ENCODE results near the gene SRPRB.
"Not testable (repeated sequence)": the region's sequence is repeated elsewhere in the genome, so short reads cannot be mapped to it uniquely, and the experiment has no call there.

SRPRB gene

DNA sequence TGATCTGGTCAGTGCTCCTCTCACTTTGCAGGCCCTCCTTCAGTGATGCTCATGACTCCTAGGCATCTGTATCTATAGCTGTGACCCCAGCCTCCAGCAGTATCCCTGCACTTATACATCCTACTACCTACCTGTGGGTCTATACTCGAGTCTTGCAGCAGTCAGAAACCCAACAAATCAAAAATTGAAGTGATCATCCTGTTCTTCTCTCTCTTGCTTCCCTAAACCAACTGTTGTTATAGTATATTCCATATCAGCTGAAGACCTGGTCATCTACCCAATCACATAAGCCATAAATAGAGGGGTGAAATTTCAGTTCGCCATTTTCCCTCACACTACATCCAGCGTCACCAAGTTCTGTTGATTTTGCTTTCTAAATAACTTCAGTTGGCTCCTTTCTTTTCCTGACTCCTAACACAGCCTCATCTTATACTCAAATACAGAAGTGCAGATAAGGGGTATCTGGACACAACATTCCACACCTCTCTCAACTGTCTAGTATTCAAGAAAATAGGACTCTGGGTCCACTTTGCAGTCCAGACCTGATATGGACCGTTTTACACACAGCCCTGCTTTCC, 25.9 kb upstream of the SRPRB start:
- no peak for DNase-seq (ENCODE audit: low read depth)
- no peak overlapping the region for H3K4me3 ChIP-seq (ENCODE audit: low read depth, low read length)
- TF ChIP-seq, protein P1, sequence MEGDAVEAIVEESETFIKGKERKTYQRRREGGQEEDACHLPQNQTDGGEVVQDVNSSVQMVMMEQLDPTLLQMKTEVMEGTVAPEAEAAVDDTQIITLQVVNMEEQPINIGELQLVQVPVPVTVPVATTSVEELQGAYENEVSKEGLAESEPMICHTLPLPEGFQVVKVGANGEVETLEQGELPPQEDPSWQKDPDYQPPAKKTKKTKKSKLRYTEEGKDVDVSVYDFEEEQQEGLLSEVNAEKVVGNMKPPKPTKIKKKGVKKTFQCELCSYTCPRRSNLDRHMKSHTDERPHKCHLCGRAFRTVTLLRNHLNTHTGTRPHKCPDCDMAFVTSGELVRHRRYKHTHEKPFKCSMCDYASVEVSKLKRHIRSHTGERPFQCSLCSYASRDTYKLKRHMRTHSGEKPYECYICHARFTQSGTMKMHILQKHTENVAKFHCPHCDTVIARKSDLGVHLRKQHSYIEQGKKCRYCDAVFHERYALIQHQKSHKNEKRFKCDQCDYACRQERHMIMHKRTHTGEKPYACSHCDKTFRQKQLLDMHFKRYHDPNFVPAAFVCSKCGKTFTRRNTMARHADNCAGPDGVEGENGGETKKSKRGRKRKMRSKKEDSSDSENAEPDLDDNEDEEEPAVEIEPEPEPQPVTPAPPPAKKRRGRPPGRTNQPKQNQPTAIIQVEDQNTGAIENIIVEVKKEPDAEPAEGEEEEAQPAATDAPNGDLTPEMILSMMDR (conservative IDR thresholded peaks at IDR 0.05; ENCODE audit: low read depth, low read length): no peak

DNA sequence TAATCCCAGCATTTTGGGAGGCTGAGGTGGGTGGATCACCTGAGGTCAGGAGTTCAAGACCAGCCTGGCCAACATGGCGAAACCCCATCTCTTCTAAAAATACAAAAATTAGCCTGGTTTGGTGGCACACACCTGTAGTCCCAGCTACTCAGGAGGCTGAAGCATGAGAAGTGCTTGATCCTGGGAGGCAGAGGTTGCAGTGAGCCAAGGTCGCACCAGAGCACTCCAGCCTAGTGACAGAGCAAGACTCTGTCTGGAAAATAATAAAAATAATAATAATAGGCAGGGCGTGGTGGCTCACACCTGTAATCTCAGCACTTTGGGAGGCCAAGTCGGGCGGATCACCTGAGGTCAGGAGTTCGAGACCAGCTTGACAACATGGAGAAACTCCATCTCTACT, 24.9 kb upstream of the SRPRB start:
- not testable (repeated sequence) for DNase-seq (ENCODE audit: low read depth); H3K4me3 ChIP-seq (ENCODE audit: low read depth, low read length)

DNA sequence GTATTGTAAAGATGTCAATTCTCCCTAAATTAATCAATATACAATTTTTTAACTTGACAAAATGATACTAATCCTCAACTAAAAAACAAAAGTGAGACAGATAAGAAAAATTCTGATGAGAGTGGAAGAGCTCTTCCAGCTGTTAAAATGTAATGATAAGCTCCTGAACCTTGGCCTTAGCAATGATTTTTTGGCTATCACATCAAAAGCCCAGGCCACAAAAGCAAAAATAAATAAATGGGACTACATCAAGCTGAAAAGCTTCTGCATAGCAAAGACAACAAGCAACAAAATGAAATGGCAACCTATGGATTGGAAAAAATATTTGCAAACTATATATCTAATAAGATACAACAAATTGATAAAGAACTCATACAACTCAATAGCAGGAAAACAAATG, 24.0 kb upstream of the SRPRB start:
- H3K4me3 ChIP-seq (ENCODE audit: low read depth, low read length): no peak overlapping the region
- TF ChIP-seq, protein P1 (conservative IDR thresholded peaks at IDR 0.05; ENCODE audit: low read depth, low read length): no peak
- DNase-seq (ENCODE audit: low read depth): no peak

DNA sequence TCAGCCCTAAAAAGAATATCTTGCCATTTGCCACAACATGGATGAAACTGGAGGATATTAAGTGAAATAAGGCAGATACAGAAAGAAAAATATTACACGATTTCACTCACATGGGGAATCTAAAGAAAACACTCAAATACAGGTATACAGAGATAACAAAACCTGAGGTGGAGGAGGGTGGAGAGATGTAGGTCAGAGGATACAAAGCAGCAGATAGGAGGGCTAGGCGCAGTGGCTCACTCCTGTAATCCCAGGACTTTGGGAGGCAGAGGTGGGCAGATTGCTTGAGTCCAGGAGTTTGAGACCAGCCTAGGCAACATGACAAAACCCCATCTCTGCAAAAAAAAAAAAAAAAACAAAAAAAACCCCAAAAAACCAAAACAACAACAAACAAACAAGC, 23.2 kb upstream of the SRPRB start:
- TF ChIP-seq, protein P1 (conservative IDR thresholded peaks at IDR 0.05; ENCODE audit: low read depth, low read length): no peak
- no peak for DNase-seq (ENCODE audit: low read depth)
- no peak overlapping the region for H3K4me3 ChIP-seq (ENCODE audit: low read depth, low read length)

DNA sequence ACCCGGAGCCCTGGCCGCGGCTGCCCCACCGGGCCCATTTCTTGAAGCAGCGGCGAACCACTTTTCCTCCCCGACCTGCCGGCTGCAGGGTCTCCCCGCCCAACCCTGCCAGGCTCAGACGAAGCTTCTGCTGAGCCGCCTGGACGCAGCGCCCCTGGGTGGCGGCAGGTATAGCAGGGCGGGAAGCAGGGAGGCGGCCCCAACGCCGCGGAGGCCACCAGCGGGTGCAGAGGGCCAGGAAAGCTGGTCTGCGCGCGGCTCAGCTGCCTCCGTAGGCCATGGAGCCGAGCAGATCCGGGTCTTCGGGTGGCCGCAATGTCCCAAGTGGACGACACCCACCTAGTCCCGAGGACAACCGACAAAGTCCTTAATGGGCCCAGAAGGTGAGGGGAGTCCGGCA, 21.9 kb upstream of the SRPRB start:
- DNase-seq (ENCODE audit: low read depth): no peak
- TF ChIP-seq, protein P1 (conservative IDR thresholded peaks at IDR 0.05; ENCODE audit: low read depth, low read length): no peak
- H3K4me3 ChIP-seq (ENCODE audit: low read depth, low read length): no peak overlapping the region

DNA sequence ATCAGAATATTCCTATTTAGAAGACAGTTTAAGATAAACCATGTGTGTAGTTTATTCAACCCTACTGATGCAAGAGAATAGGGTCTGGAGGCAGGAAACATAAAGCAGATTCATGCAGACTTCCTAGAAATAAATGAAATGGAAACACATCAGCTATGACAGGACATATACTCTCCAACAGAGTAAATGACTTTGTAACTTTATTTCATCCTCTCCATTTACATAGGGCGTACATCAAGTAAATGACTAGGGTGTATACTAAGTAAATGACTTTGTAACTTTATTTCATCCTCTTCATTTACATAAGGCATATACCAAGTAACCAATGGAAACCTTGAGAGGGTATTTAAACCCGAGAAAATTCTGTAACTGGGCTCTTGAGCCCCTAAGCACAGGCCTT, 17.6 kb upstream of the SRPRB start:
- H3K4me3 ChIP-seq (ENCODE audit: low read depth, low read length): no peak overlapping the region
- TF ChIP-seq, protein P1 (conservative IDR thresholded peaks at IDR 0.05; ENCODE audit: low read depth, low read length): no peak
- no peak for DNase-seq (ENCODE audit: low read depth)

DNA sequence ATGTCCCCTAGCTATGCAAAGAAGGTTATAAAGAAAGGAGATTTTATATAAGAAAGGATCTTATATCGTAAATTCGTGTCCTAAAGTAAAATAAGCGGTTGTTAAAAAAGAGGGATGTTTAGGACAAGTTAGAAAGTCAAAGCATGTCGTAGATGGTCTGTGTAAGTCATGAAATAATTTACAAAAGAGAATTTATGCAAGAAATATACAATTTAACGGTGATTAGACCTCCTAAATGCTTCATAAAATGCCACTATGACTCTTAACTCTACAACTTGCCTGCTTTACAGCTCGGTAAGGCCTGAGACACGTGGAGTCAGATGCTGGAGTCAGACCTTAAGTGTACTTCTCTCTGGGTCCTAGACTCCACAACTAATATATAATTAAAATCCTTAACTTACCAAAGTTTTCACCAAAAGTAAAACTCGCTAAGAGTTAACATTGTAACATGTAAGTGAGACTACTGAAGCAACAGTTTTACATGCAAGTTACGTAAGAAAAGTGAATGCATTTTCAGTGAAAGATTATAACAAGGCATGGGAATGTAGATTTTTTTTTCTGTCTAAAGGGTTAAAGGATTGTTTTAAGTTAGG, 13.3 kb upstream of the SRPRB start:
- H3K4me3 ChIP-seq (ENCODE audit: low read depth, low read length): no peak overlapping the region
- peak; percentile 13 for DNase-seq (ENCODE audit: low read depth)
- TF ChIP-seq, protein P1 (conservative IDR thresholded peaks at IDR 0.05; ENCODE audit: low read depth, low read length): no peak

All from choroid plexus epithelial cell (primary cell).